Adipocyte (in vitro differentiated cells): ENCODE data around the gene OSER1.

ENCODE experiments used
- DNase-seq: peaks from one replicate; pipeline ENCODE4 v3.0.0-alpha.2; 2015; ENCODE audit warnings: low read depth
- H3K27me3 ChIP-seq: replicated peaks from 2 replicates; pipeline ENCODE4 v1.7.0; 2013; ENCODE audit warnings: mild to moderate bottlenecking, low read length, moderate library complexity; ENCODE audit not compliant: control insufficient read depth, insufficient read depth
- H3K36me3 ChIP-seq: 2 replicates; pipeline ENCODE4 v1.7.0; 2013; ENCODE audit warnings: low read length, mild to moderate bottlenecking, moderate library complexity; ENCODE audit not compliant: control insufficient read depth, insufficient read depth, severe bottlenecking
- H3K4me1 ChIP-seq: 2 replicates; pipeline ENCODE4 v1.7.0; 2013; ENCODE audit warnings: mild to moderate bottlenecking, low read length, moderate library complexity; ENCODE audit not compliant: control insufficient read depth, insufficient read depth
- H3K4me3 ChIP-seq: 2 replicates; pipeline ENCODE4 v1.7.0; 2013; ENCODE audit warnings: mild to moderate bottlenecking, low read length, moderate library complexity
- H3K9ac ChIP-seq: 2 replicates; pipeline ENCODE4 v1.7.0; 2013; ENCODE audit warnings: mild to moderate bottlenecking, low read length, moderate library complexity
- H3K9me3 ChIP-seq: 2 replicates; pipeline ENCODE4 v1.7.0; 2013; ENCODE audit warnings: mild to moderate bottlenecking, low read length, moderate library complexity; ENCODE audit not compliant: control insufficient read depth

The OSER1 gene

DNA sequence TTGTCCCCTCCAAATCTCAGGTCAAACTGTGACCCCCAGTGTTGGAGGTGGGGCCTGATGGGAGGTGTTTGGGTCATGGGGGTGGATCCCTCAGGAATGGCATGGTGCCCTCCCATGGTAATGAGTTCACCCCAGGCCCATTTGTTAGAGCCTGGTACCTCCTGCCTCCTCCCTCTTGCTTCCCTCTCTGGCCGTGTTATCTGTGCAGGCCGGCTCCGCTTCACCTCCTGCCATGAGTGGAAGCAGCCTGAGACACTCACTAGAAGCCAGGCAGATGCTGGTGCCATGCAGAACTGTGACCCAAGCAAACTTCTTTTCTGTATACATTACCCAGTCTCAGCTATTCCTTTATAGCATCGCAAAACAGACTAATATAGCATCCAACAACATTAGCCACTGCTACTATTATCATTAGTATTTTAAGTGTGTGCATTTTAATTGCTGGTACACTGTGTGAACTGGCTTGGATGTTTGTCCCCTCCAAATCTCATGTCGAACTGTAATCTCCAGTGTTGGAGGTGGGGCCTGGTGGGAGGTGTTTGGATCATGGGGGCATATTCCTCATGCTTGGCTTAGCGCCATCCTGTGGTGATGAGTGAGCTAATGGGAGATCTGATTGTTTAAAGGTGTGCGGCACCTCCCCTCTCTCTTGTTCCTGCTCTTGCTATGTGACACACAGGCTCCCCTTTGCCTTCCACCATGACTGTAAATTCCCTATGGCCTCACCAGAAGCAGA lies 12.2 kb upstream of the OSER1 start:
- Histone ChIP-seq H3K27me3 (no peaks in the 10 kb centered on the region), H3K4me1 (peaks cover 10% of the 10 kb centered on the region), H3K4me3 (no peak overlapping the region), H3K9me3 (no peaks in the 10 kb centered on the region), H3K9ac (no peak overlapping the region), H3K36me3 (no peaks in the 10 kb centered on the region)
- DNase-seq: no peak

- DNase-seq: no peak
- Histone ChIP-seq H3K9me3 (no peaks in the 10 kb centered on the region), H3K36me3 (no peaks in the 10 kb centered on the region), H3K4me3 (no peak overlapping the region), H3K9ac (no peak overlapping the region), H3K4me1 (peaks cover 13% of the 10 kb centered on the region), H3K27me3 (no peaks in the 10 kb centered on the region)
Observed at GRCh38 chr20:44222027-44222426, 11.5 kb upstream of the OSER1 start.

GRCh38 chr20:44221368-44221954 lies 10.9 kb upstream of the OSER1 start:
- Histone ChIP-seq H3K36me3 (no peaks in the 10 kb centered on the region), H3K9ac (no peak overlapping the region), H3K27me3 (no peaks in the 10 kb centered on the region), H3K9me3 (no peaks in the 10 kb centered on the region), H3K4me3 (no peak overlapping the region), H3K4me1 (peaks cover 13% of the 10 kb centered on the region)
- DNase-seq: no peak

DNA sequence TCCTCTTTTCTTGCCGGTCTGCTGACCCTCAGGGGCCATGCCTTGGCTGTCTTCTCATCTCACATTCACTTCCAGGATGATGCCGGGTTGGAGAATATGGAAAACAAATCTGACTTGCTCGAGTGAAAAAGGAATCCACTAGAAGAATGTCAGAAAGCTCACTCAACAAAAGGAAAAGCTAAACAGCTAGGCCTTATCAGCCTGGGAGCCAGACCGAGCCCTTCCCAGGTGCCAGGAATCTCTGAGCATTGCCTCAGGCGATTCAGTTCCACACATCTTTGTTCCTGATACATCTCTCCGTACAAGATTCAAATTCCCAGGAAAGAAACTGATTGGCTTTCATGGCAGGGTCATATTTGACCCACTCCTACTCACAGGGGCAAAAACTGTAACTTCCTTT lies 9.2 kb upstream of the OSER1 start:
- no peaks in the 10 kb centered on the region for H3K36me3 ChIP-seq
- DNase-seq: no peak

GRCh38 chr20:44219170-44219730 lies 8.7 kb upstream of the OSER1 start:
- no peak for DNase-seq
- H3K9me3 ChIP-seq: no peaks in the 10 kb centered on the region
- H3K4me3 ChIP-seq: no peak overlapping the region
- H3K4me1 ChIP-seq: peaks cover 13% of the 10 kb centered on the region
- H3K27me3 ChIP-seq: no peaks in the 10 kb centered on the region
- H3K9ac ChIP-seq: no peak overlapping the region
- no peaks in the 10 kb centered on the region for H3K36me3 ChIP-seq

More for the DNA sequence above, 9.2 kb upstream of the OSER1 start:
- H3K27me3 ChIP-seq: no peaks in the 10 kb centered on the region
- H3K4me1 ChIP-seq: peaks cover 13% of the 10 kb centered on the region
- H3K9ac ChIP-seq: no peak overlapping the region
- H3K9me3 ChIP-seq: no peaks in the 10 kb centered on the region
- no peak overlapping the region for H3K4me3 ChIP-seq

DNA sequence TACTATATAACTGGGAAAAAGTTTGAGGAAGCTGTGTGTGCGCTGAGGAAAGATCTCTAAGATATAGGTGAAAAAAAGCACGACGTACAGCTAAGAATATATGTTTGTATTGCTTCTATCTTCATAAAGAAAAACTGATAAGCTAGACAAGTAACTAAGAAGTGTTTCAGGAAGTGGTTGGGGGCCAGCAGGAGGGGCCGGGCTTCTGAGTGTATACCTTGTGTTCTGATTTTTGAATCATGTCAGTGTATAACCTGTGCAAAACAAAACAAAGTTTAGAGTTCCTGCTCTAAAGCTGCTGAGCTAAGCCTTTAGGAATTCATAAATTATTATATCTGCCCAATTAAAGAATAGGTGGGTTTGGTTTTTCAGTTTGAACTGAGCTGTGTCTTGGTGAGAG lies 7.9 kb upstream of the OSER1 start:
- Histone ChIP-seq H3K4me1 (peaks cover 13% of the 10 kb centered on the region), H3K9me3 (no peaks in the 10 kb centered on the region), H3K27me3 (no peaks in the 10 kb centered on the region), H3K4me3 (no peak overlapping the region), H3K36me3 (no peaks in the 10 kb centered on the region), H3K9ac (no peak overlapping the region)
- DNase-seq: no peak

- no peak overlapping the region for H3K4me3 ChIP-seq
- no peaks in the 10 kb centered on the region for H3K9me3 ChIP-seq
- peaks cover 17% of the 10 kb centered on the region for H3K4me1 ChIP-seq
- no peaks in the 10 kb centered on the region for H3K36me3 ChIP-seq
- no peaks in the 10 kb centered on the region for H3K27me3 ChIP-seq
- peak; percentile 74 for DNase-seq
- H3K9ac ChIP-seq: peak overlapping the region; percentile 5
Observed at GRCh38 chr20:44217342-44218092, 6.9 kb upstream of the OSER1 start.

DNA sequence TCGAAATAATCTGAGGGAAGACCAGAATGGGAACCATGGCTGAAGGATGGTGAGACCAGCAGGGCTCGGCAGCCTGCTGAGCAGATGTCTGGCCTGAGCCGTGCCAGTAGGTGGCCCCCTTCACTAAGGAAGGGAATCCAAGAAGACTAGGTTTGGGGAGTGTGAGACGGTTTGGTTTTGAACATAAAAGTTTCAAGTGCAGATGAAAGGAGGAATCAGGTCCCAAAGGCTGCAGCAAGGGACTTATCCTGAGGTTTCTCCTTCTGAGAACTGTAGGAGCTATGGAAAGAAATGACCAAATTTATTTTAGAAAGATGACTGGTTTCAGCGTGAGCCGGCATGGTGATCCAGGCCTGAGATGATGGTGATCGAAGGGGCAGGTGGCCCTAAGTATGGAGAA lies 4.6 kb upstream of the OSER1 start:
- Histone ChIP-seq H3K9ac (no peak overlapping the region), H3K27me3 (no peaks in the 10 kb centered on the region), H3K36me3 (no peaks in the 10 kb centered on the region), H3K4me1 (peaks cover 28% of the 10 kb centered on the region), H3K9me3 (no peaks in the 10 kb centered on the region), H3K4me3 (no peak overlapping the region)
- DNase-seq: peak; percentile 84

DNA sequence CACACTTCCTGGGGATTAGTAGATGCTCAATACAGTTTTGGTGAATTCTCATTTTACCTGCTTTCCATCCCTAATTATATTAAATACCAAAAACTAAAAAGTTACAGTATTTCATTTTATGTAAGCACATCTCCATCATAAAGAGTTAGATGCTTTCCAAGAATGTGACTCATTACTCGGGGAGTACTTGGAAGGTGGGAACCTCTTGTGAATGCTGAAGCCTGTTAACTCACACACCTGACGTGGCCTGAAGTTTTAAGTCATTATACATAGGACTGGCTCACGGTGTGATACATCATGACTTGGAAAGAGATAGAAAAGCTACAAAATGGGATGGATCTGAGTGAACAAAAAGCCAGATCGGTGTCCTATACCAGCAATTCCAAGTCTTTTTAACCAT lies 2.2 kb upstream of the OSER1 start:
- Histone ChIP-seq H3K9me3 (no peaks in the 10 kb centered on the region), H3K27me3 (no peaks in the 10 kb centered on the region), H3K4me3 (no peak overlapping the region)

DNA sequence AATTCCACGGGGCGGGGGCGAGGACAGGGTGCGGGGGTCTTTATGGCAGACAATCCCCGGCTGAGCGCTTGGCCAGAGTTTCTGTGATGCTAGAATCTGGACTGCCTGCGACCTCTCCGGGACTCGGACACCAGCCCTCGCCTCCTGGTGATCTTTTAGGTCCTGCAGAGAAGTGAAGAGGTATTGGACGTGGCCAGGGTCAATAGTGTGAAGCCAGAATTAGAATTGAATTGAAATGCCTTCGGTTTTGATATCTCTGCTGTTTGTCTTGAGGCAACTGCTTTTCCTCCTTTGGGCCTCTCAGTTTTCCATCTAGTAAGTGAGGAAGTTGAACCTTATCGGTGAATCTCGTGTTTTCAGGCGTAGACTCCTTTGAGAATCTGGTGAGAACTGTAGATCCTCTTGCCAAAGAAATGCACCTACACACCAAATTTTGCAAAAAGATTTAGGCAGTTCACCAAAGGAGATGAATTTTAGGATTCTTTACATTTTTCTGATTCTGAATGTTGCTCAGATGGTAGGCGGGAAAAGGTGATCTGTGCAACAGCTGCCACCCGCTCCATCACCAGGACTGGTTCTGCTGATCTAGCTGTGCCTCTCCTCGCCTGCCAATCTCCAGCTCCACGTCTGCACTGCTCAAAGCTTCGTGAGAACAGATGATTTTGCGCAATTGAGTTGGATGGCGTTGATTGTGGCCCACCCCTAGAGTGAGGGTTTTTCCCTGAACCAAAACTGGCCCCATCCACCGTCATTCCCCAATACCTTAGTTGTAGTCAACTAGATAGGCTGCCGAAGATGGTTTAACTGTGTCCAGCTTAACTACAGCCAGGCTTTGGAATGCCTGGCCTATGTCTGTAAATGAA lies 837 bp upstream of the OSER1 start:
- peak overlapping the region; percentile 92 for H3K4me3 ChIP-seq
- DNase-seq: peak; percentile 82
- peak overlapping the region; percentile 99 for H3K9ac ChIP-seq
- peaks cover under 1% of the 10 kb centered on the region for H3K36me3 ChIP-seq
- H3K4me1 ChIP-seq: peaks cover 41% of the 10 kb centered on the region
- H3K9me3 ChIP-seq: no peaks in the 10 kb centered on the region
- no peaks in the 10 kb centered on the region for H3K27me3 ChIP-seq

More for the DNA sequence above, 2.2 kb upstream of the OSER1 start:
- no peaks in the 10 kb centered on the region for H3K36me3 ChIP-seq
- peaks cover 32% of the 10 kb centered on the region for H3K4me1 ChIP-seq
- H3K9ac ChIP-seq: peak overlapping the region; percentile 54
- no peak for DNase-seq
